ENCODE data around the gene LRRC36. TPM values are rescaled to one million over a fixed set of nuclear protein-coding genes. Genes with fewer than 3 reads are reported as not detected.

The LRRC36 gene
- total and polyA plus RNA-seq, 8 donors = 0.37 to 33.0 (median 0.96) TPM; not detected in 4

DNA sequence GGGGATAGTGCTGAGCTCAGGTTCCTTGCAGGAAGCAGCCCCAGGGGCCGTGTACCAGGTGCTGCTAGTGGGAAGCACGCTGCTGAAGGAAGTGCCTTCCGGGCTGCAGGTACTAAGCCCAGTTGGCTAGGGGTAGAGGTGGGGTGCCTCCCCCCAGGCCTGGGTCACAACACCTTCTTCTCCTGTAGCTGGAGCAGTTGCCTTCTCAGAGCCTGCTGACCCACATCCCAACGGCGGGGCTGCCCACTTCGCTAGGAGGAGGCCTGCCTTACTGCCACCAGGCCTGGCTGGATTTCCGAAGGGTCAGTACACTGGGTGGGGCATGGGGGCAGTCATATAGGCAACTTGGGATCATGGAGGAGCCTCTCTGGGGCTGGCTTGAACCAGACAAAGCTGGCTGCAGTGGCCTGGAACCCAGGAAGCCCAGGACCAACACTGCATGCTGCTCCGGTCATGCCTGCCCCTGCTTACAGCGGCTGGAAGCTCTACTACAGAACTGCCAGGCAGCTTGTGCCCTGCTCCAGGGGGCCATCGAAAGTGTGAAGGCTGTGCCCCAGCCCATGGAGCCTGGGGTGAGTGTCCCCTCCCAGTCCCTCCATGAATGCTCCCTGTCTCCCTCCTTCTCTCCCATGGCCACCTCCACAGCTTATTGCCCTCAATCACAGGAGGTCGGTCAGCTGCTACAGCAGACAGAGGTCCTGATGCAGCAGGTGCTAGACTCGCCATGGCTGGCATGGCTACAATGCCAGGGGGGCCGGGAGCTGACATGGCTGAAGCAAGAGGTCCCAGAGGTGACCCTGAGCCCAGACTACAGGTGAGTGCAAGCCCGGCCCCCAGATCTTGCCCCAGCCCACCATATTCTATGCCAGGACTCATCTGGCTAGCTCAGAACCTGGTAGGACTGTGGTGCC is 44.8 kb upstream of the LRRC36 start:
- Histone ChIP-seq H3K4me3 (no peak overlapping the region), H3K4me1 (peaks cover 24 to 35% (median 31%) of the 10 kb centered on the region in 4 donors)
- intact Hi-C loops (cut with DNase I; ENCODE audit: low total_unique reads) = no loop called here

DNA sequence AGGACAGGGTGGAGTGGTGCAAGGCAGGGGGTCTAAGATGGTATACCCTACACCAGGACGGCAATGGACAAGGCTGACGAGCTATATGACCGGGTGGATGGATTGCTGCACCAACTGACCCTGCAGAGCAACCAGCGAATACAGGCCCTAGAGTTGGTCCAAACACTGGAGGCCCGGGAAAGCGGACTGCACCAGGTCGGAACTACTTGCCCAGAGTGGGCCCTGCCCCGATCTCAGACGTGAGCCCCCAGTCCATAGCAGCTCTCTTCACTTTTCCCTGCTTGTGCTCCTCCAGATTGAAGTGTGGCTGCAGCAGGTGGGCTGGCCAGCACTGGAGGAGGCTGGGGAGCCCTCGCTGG is 44.2 kb upstream of the LRRC36 start:
- TF ChIP-seq, protein P1, sequence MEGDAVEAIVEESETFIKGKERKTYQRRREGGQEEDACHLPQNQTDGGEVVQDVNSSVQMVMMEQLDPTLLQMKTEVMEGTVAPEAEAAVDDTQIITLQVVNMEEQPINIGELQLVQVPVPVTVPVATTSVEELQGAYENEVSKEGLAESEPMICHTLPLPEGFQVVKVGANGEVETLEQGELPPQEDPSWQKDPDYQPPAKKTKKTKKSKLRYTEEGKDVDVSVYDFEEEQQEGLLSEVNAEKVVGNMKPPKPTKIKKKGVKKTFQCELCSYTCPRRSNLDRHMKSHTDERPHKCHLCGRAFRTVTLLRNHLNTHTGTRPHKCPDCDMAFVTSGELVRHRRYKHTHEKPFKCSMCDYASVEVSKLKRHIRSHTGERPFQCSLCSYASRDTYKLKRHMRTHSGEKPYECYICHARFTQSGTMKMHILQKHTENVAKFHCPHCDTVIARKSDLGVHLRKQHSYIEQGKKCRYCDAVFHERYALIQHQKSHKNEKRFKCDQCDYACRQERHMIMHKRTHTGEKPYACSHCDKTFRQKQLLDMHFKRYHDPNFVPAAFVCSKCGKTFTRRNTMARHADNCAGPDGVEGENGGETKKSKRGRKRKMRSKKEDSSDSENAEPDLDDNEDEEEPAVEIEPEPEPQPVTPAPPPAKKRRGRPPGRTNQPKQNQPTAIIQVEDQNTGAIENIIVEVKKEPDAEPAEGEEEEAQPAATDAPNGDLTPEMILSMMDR (IDR thresholded peaks at IDR 0.05) = no peak
- TF ChIP-seq EP300 (IDR thresholded peaks at IDR 0.05) (no peak), POLR2AphosphoS5 (IDR thresholded peaks at IDR 0.05) (no peak), POLR2A (IDR thresholded peaks at IDR 0.05) (no peak)
- no peak for DNase-seq
- Histone ChIP-seq H3K4me1 (peaks cover 22 to 31% (median 26%) of the 10 kb centered on the region in 4 donors), H3K27me3 (no peaks in the 10 kb centered on the region), H3K36me3 (peaks cover 0 to 9% (median 1%) of the 10 kb centered on the region in 4 donors), H3K27ac (no peak overlapping the region), H3K4me3 (no peak overlapping the region), H3K9me3 (no peaks in the 10 kb centered on the region)
- WGBS, 5 donors = 95 to 97% (median 96%) methylated on average over 9 to 10 of the region's 10 CpGs
- intact Hi-C loops (cut with DNase I; ENCODE audit: low total_unique reads) = no loop called here

More for the DNA sequence above, 44.8 kb upstream of the LRRC36 start:
- DNase-seq = no peak
- H3K9me3 ChIP-seq = no peaks in the 10 kb centered on the region
- TF ChIP-seq POLR2AphosphoS5 (IDR thresholded peaks at IDR 0.05) (no peak), EP300 (IDR thresholded peaks at IDR 0.05) (no peak), POLR2A (IDR thresholded peaks at IDR 0.05) (no peak)
- TF ChIP-seq, protein P1 (IDR thresholded peaks at IDR 0.05) = no peak
- 83 to 94% (median 94%) methylated on average over 8 to 14 of the region's 14 CpGs for WGBS, 5 donors
- peaks cover 0 to 3% (median under 1%) of the 10 kb centered on the region in 4 donors for H3K36me3 ChIP-seq
- no peak overlapping the region for H3K27ac ChIP-seq
- H3K27me3 ChIP-seq = no peaks in the 10 kb centered on the region

- no peak for DNase-seq
- Histone ChIP-seq H3K36me3 (peaks cover 0 to 9% (median 1%) of the 10 kb centered on the region in 4 donors), H3K27ac (no peak overlapping the region), H3K27me3 (no peaks in the 10 kb centered on the region), H3K4me3 (no peak overlapping the region), H3K4me1 (peaks cover 14 to 23% (median 18%) of the 10 kb centered on the region in 4 donors), H3K9me3 (no peaks in the 10 kb centered on the region)
- intact Hi-C loops (cut with DNase I; ENCODE audit: low total_unique reads) = no loop called here
- TF ChIP-seq POLR2A (IDR thresholded peaks at IDR 0.05) (no peak), EP300 (IDR thresholded peaks at IDR 0.05) (no peak), POLR2AphosphoS5 (IDR thresholded peaks at IDR 0.05) (no peak)
- TF ChIP-seq, protein P1 (IDR thresholded peaks at IDR 0.05) = no peak
- WGBS, 5 donors = 90 to 96% (median 94%) methylated on average over 7 of the region's 7 CpGs
Measured at GRCh38 chr16:67283039-67283825, 43.4 kb upstream of the LRRC36 start.

GRCh38 chr16:67283826-67284555 is 42.6 kb upstream of the LRRC36 start:
- no peak for TF ChIP-seq EP300 (IDR thresholded peaks at IDR 0.05)
- intact Hi-C loops (cut with DNase I; ENCODE audit: low total_unique reads) = no loop called here

More at GRCh38 chr16:67283826-67284555, 42.6 kb upstream of the LRRC36 start:
- no peak for DNase-seq
- H3K36me3 ChIP-seq = peaks cover 0 to 9% (median 1%) of the 10 kb centered on the region in 4 donors
- H3K27me3 ChIP-seq = no peaks in the 10 kb centered on the region
- H3K4me3 ChIP-seq = no peak overlapping the region
- H3K4me1 ChIP-seq = peaks cover 6 to 15% (median 10%) of the 10 kb centered on the region in 4 donors
- no peaks in the 10 kb centered on the region for H3K9me3 ChIP-seq
- 85 to 96% (median 90%) methylated on average over 18 to 21 of the region's 21 CpGs for WGBS, 5 donors
- H3K27ac ChIP-seq = no peak overlapping the region
